ENCODE results near the gene FIGNL2.

- TF ChIP-seq EZH2 (IDR thresholded peaks at IDR 0.05; ENCODE audit: insufficient read depth, poor library complexity, severe bottlenecking) (no peak), EZH2phosphoT487 (IDR thresholded peaks at IDR 0.05; ENCODE audit: insufficient read depth, low read depth) (no peak)
Observed at GRCh38 chr12:51888316-51889215, 40.0 kb upstream of the FIGNL2 start.
